ENCODE results near the gene CHMP4A. TPM values are rescaled to one million over a fixed set of nuclear protein-coding genes. Genes with fewer than 3 reads are reported as not detected.

The CHMP4A gene
- total and polyA plus RNA-seq, 2 of the 13 experiments (the other 11 are each of a cell fraction or from before 2014, with no cell fraction given): 83.6 to 113 TPM

DNA sequence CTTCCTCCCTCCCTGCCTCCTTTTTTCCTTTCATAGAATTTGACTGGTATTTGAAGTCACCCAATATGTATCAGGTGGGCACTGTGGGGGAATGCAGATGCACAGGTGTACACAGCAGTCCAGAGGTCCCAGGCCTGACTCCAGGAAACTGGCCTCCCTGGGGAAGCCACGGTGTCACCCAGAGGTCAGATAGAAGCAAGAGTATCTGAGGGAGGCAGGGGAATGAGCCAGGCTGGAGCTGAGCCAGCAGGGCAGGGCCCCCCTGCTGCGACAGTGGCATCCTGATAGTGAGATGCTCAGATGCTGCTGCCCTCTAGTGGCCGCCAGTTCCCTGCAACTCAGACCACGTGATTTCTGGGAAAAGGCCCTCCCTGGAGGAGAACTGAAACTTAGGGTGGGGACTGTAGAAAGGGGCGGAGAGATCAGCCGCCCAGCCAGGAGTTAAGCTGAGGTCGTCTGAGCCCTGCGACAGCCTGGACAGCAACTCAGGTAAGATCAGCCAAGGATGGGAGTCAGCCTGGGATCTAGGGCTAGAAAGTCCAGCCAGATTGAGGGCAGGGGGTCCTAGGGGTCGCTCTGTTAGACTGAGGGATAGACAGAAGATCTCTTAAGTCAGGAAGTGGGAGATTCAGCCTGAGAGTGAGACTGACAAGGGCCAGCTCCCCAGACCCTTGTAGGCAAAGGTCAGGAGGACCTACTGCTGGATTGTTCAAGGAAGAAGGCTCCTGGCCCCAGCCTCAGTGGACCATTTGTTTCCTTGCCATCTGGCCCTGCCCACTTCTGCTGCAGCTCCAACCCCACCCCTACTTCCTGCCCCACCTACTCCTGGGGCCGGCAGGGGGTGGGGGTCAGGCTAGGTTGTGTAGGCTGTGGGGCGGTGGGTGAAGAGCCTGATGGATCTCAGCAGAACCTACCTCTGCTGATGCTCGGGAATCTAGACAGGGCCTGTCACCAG, 52.2 kb downstream of the CHMP4A start, which contains the start of gene IRF9 (continued):
- TF ChIP-seq ZNF687 (CRISPR knock-in tag; IDR thresholded peaks at IDR 0.05): peak; percentile 99
- peak; percentile 85 for TF ChIP-seq ZNF121 (CRISPR knock-in tag; IDR thresholded peaks at IDR 0.05)
- TF ChIP-seq MYPOP (CRISPR knock-in tag; IDR thresholded peaks at IDR 0.05): peak; percentile 98
- TF ChIP-seq ZNF782 (CRISPR knock-in tag; IDR thresholded peaks at IDR 0.05; ENCODE audit: borderline replicate concordance): peak; percentile 94; the same call in 1 of the 2 replicates
- TF ChIP-seq NR3C1 (CRISPR knock-in tag; IDR thresholded peaks at IDR 0.05): no peak
- peak; percentile 99 for TF ChIP-seq ZNF605 (CRISPR knock-in tag; IDR thresholded peaks at IDR 0.05)
- TF ChIP-seq ZFP36 (IDR thresholded peaks at IDR 0.05; ENCODE audit: borderline replicate concordance, low read depth, low read length, partially characterized antibody): no peak
- no peak for TF ChIP-seq PLSCR1 (CRISPR knock-in tag; IDR thresholded peaks at IDR 0.05; ENCODE audit: borderline replicate concordance)
- TF ChIP-seq THAP9 (CRISPR knock-in tag; IDR thresholded peaks at IDR 0.05; ENCODE audit: borderline replicate concordance): peak; percentile 94; the same call in 1 of the 2 replicates
- peak; percentile 96 for TF ChIP-seq FOXA3 (CRISPR knock-in tag; IDR thresholded peaks at IDR 0.05)
- TF ChIP-seq, protein P1, sequence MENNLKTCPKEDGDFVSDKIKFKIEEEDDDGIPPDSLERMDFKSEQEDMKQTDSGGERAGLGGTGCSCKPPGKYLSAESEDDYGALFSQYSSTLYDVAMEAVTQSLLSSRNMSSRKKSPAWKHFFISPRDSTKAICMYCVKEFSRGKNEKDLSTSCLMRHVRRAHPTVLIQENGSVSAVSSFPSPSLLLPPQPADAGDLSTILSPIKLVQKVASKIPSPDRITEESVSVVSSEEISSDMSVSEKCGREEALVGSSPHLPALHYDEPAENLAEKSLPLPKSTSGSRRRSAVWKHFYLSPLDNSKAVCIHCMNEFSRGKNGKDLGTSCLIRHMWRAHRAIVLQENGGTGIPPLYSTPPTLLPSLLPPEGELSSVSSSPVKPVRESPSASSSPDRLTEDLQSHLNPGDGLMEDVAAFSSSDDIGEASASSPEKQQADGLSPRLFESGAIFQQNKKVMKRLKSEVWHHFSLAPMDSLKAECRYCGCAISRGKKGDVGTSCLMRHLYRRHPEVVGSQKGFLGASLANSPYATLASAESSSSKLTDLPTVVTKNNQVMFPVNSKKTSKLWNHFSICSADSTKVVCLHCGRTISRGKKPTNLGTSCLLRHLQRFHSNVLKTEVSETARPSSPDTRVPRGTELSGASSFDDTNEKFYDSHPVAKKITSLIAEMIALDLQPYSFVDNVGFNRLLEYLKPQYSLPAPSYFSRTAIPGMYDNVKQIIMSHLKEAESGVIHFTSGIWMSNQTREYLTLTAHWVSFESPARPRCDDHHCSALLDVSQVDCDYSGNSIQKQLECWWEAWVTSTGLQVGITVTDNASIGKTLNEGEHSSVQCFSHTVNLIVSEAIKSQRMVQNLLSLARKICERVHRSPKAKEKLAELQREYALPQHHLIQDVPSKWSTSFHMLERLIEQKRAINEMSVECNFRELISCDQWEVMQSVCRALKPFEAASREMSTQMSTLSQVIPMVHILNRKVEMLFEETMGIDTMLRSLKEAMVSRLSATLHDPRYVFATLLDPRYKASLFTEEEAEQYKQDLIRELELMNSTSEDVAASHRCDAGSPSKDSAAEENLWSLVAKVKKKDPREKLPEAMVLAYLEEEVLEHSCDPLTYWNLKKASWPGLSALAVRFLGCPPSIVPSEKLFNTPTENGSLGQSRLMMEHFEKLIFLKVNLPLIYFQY (CRISPR knock-in tag; IDR thresholded peaks at IDR 0.05; ENCODE audit: borderline replicate concordance): peak; percentile 91
- peak; percentile 69 for TF ChIP-seq ZNF776 (CRISPR knock-in tag; IDR thresholded peaks at IDR 0.05)
- no peak for TF ChIP-seq ZNF367 (CRISPR knock-in tag; IDR thresholded peaks at IDR 0.05; ENCODE audit: borderline replicate concordance)
- peak; percentile 91; the same call in 1 of the 2 replicates for TF ChIP-seq GTF2F1 (IDR thresholded peaks at IDR 0.05; ENCODE audit: low read length)

Data from HepG2 (cell line).